HEK293 (cell line): ENCODE results near the gene GBA2.
A peak's percentile ranks its signal among the peaks of the same experiment; 100 is the strongest.

Source experiments
- CTCF ChIA-PET: fragments of 350-600 bp; formaldehyde crosslinking; extraction: SDS; loops from one replicate; lab custom pipeline; 2021; ENCODE audit warnings: antibody characterized with exemption; lab: Yijun Ruan, JAX
- POLR2A ChIA-PET: fragments of 300-600 bp; formaldehyde crosslinking; extraction: SDS; loops from one replicate; lab custom pipeline; 2020; ENCODE audit warnings: antibody characterized with exemption, inconsistent platforms; lab: Yijun Ruan, JAX
- H3K27ac ChIP-seq: fragments of 200-500 bp; sonication (Bioruptor generic); 2 replicates; pipeline ENCODE4 v1.5.1; 2014; ENCODE audit warnings: low read depth, low read length, control low read depth, inconsistent platforms; ENCODE audit errors: extremely low read depth
- H3K36me3 ChIP-seq, 2 experiments: fragments of 200-500 bp in 1 of 2; sonication (Bioruptor generic) in 1 of 2; 1 replicate in 1 of 2; 2 replicates in 1 of 2; pipeline ENCODE4 v1.5.1; 2014 to 2017; ENCODE audit warnings: inconsistent platforms in 2 of 2, low read length in 2 of 2; ENCODE audit not compliant: control insufficient read depth in 2 of 2, insufficient read depth in 1 of 2
- H3K4me1 ChIP-seq: fragments of 200-500 bp; sonication (Bioruptor generic); 2 replicates; pipeline ENCODE4 v1.5.1; 2014; ENCODE audit warnings: mild to moderate bottlenecking, low read length, inconsistent platforms; ENCODE audit not compliant: control insufficient read depth, insufficient read depth
- H3K4me3 ChIP-seq: 2 replicates; pipeline ENCODE4 v1.5.1; 2011; ENCODE audit warnings: low read depth, mild to moderate bottlenecking, control low read depth, low read length, moderate library complexity
- H3K9me3 ChIP-seq: fragments of 200-500 bp; sonication (Bioruptor generic); 2 replicates; pipeline ENCODE4 v1.5.1; 2014; ENCODE audit warnings: low read depth, low read length, inconsistent platforms; ENCODE audit not compliant: control insufficient read depth, insufficient read depth
- GLI2 ChIP-seq: fragments of 450-650 bp; formaldehyde crosslinking; IDR thresholded peaks from 2 replicates; pipeline ENCODE4; 2017; ENCODE audit warnings: missing biosample characterization, missing genetic modification characterization, low read depth, borderline replicate concordance
- KLF10 ChIP-seq: fragments of 450-650 bp; IDR thresholded peaks from 2 replicates; pipeline ENCODE4 v1.5.1; 2018; ENCODE audit warnings: missing biosample characterization, mild to moderate bottlenecking, missing genetic modification characterization
- KLF9 ChIP-seq: fragments of 450-650 bp; formaldehyde crosslinking; IDR thresholded peaks from 2 replicates; pipeline ENCODE4 v1.5.1; 2016; ENCODE audit warnings: missing biosample characterization, missing genetic modification characterization, low read depth
- PATZ1 ChIP-seq: fragments of 450-650 bp; formaldehyde crosslinking; IDR thresholded peaks from 2 replicates; pipeline ENCODE4 v1.5.1; 2016; ENCODE audit warnings: missing biosample characterization, missing genetic modification characterization
- SP3 ChIP-seq: fragments of 450-650 bp; formaldehyde crosslinking; IDR thresholded peaks from 2 replicates; pipeline ENCODE4 v1.5.1; 2016; ENCODE audit warnings: missing biosample characterization, missing genetic modification characterization
- TCF7L2 ChIP-seq: IDR thresholded peaks from 2 replicates; pipeline ENCODE4 v1.6.1; 2011; ENCODE audit warnings: low read depth, mild to moderate bottlenecking, inconsistent platforms, low read length, moderate library complexity, borderline replicate concordance
- ZBTB21 ChIP-seq: fragments of 450-650 bp; formaldehyde crosslinking; IDR thresholded peaks from 2 replicates; pipeline ENCODE4 v1.5.1; 2017; ENCODE audit warnings: missing biosample characterization, missing genetic modification characterization
- ZBTB26 ChIP-seq: fragments of 450-650 bp; formaldehyde crosslinking; optimal IDR thresholded peaks from 2 replicates; pipeline ENCODE3; 2016; ENCODE audit warnings: missing biosample characterization, mild to moderate bottlenecking, missing genetic modification characterization
- ZBTB48 ChIP-seq: fragments of 450-650 bp; formaldehyde crosslinking; IDR thresholded peaks from 2 replicates; pipeline ENCODE4 v1.5.1; 2016; ENCODE audit warnings: missing biosample characterization, missing genetic modification characterization
- ZEB2 ChIP-seq: fragments of 450-650 bp; formaldehyde crosslinking; IDR thresholded peaks from 2 replicates; pipeline ENCODE4 v1.5.1; 2016; ENCODE audit warnings: missing biosample characterization, missing genetic modification characterization
- ZFP69B ChIP-seq: fragments of 450-650 bp; formaldehyde crosslinking; IDR thresholded peaks from 2 replicates; pipeline ENCODE4 v1.5.1; 2016; ENCODE audit warnings: missing biosample characterization, missing genetic modification characterization
- ZNF146 ChIP-seq: fragments of 450-650 bp; formaldehyde crosslinking; IDR thresholded peaks from 2 replicates; pipeline ENCODE4 v1.5.1; 2016; ENCODE audit warnings: missing biosample characterization, missing genetic modification characterization
- ZNF169 ChIP-seq: fragments of 450-650 bp; formaldehyde crosslinking; IDR thresholded peaks from 2 replicates; pipeline ENCODE4 v1.5.1; 2016; ENCODE audit warnings: missing biosample characterization, missing genetic modification characterization
- ZNF2 ChIP-seq: fragments of 450-650 bp; formaldehyde crosslinking; IDR thresholded peaks from 2 replicates; pipeline ENCODE4 v1.5.1; 2016; ENCODE audit warnings: missing biosample characterization, missing genetic modification characterization
- ZNF223 ChIP-seq: fragments of 450-650 bp; formaldehyde crosslinking; IDR thresholded peaks from 2 replicates; pipeline ENCODE4 v1.5.1; 2016; ENCODE audit warnings: missing biosample characterization, missing genetic modification characterization
- ZNF398 ChIP-seq: fragments of 450-650 bp; formaldehyde crosslinking; IDR thresholded peaks from 2 replicates; pipeline ENCODE4 v1.5.1; 2017; ENCODE audit warnings: missing biosample characterization, missing genetic modification characterization
- ZNF555 ChIP-seq: fragments of 450-650 bp; formaldehyde crosslinking; conservative IDR thresholded peaks from 2 replicates; pipeline ENCODE4 v1.5.1; 2017; ENCODE audit warnings: missing biosample characterization, mild to moderate bottlenecking, missing genetic modification characterization, inconsistent platforms
- ZNF560 ChIP-seq: fragments of 450-650 bp; formaldehyde crosslinking; IDR thresholded peaks from 2 replicates; pipeline ENCODE4 v1.5.1; 2017; ENCODE audit warnings: missing biosample characterization, missing genetic modification characterization, borderline replicate concordance
- ZNF677 ChIP-seq: fragments of 450-650 bp; IDR thresholded peaks from 2 replicates; pipeline ENCODE4 v1.5.0; 2018; ENCODE audit warnings: missing biosample characterization, mild to moderate bottlenecking, missing genetic modification characterization, moderate library complexity
- ZNF843 ChIP-seq: fragments of 450-650 bp; formaldehyde crosslinking; IDR thresholded peaks from 2 replicates; pipeline ENCODE4 v1.5.1; 2016; ENCODE audit warnings: missing biosample characterization, missing genetic modification characterization
- ZXDB ChIP-seq: fragments of 450-650 bp; formaldehyde crosslinking; IDR thresholded peaks from 2 replicates; pipeline ENCODE4 v1.5.1; 2016; ENCODE audit warnings: missing biosample characterization, missing genetic modification characterization
- TF ChIP-seq, protein P1 (sequence below): fragments of 450-650 bp; formaldehyde crosslinking; IDR thresholded peaks from 2 replicates; pipeline ENCODE4 v1.5.1; 2016; ENCODE audit warnings: missing biosample characterization, missing genetic modification characterization
- TF ChIP-seq, protein P2 (sequence below): fragments of 450-650 bp; formaldehyde crosslinking; IDR thresholded peaks from 2 replicates; pipeline ENCODE4 v1.5.1; 2016; ENCODE audit warnings: missing biosample characterization, missing genetic modification characterization

GBA2 gene

GRCh38 chr9:35757226-35757891 is 8.3 kb upstream of the GBA2 start (continued):
- TF ChIP-seq ZBTB48 (tag by site-specific recombination) (peak; percentile 85), ZNF169 (tag by site-specific recombination) (no peak), ZNF560 (tag by site-specific recombination) (no peak), ZBTB21 (tag by site-specific recombination) (0 out of 2 replicates have a peak, but pooled peaks have one; percentile 25)

GRCh38 chr9:35756275-35757225 is 7.5 kb upstream of the GBA2 start:
- Histone ChIP-seq H3K27ac (peak overlapping the region; percentile 94), H3K36me3 (peaks cover 0 to 48% of the 10 kb centered on the region in 2 experiments; a peak in 1 of 3 replicates)
- POLR2A ChIA-PET = interaction anchor here (0.6 to 2.6 kb wide), 16 partner anchors 9 to 411 kb away, joined by 3 to 21 read pairs (median 3); partner anchors contain the start of genes CREB3, GBA2, HINT2 and RGP1
- TF ChIP-seq ZBTB26 (peak; percentile 82), ZNF398 (tag by site-specific recombination) (no peak; the same call in 1 of the 2 replicates), ZNF223 (tag by site-specific recombination) (peak; percentile 99), SP3 (tag by site-specific recombination) (0 out of 2 replicates have a peak, but pooled peaks have one; percentile 24), ZFP69B (no peak; the same call in 1 of the 2 replicates), ZXDB (tag by site-specific recombination) (peak; percentile 21; the same call in 1 of the 2 replicates), KLF10 (tag by site-specific recombination) (peak; percentile 54; the same call in 1 of the 2 replicates), ZNF146 (0 out of 2 replicates have a peak, but pooled peaks have one; percentile 3), PATZ1 (tag by site-specific recombination) (peak; percentile 87), ZNF677 (tag by site-specific recombination) (no peak), ZEB2 (tag by site-specific recombination) (peak; percentile 38; the same call in 1 of the 2 replicates), ZNF2 (tag by site-specific recombination) (peak; percentile 58), KLF9 (tag by site-specific recombination) (peak; percentile 55; the same call in 1 of the 2 replicates), ZNF843 (tag by site-specific recombination) (0 out of 2 replicates have a peak, but pooled peaks have one; percentile 12), GLI2 (tag by site-specific recombination) (no peak), TCF7L2 (no peak), ZNF555 (tag by site-specific recombination) (no peak)
- TF ChIP-seq, protein P1, sequence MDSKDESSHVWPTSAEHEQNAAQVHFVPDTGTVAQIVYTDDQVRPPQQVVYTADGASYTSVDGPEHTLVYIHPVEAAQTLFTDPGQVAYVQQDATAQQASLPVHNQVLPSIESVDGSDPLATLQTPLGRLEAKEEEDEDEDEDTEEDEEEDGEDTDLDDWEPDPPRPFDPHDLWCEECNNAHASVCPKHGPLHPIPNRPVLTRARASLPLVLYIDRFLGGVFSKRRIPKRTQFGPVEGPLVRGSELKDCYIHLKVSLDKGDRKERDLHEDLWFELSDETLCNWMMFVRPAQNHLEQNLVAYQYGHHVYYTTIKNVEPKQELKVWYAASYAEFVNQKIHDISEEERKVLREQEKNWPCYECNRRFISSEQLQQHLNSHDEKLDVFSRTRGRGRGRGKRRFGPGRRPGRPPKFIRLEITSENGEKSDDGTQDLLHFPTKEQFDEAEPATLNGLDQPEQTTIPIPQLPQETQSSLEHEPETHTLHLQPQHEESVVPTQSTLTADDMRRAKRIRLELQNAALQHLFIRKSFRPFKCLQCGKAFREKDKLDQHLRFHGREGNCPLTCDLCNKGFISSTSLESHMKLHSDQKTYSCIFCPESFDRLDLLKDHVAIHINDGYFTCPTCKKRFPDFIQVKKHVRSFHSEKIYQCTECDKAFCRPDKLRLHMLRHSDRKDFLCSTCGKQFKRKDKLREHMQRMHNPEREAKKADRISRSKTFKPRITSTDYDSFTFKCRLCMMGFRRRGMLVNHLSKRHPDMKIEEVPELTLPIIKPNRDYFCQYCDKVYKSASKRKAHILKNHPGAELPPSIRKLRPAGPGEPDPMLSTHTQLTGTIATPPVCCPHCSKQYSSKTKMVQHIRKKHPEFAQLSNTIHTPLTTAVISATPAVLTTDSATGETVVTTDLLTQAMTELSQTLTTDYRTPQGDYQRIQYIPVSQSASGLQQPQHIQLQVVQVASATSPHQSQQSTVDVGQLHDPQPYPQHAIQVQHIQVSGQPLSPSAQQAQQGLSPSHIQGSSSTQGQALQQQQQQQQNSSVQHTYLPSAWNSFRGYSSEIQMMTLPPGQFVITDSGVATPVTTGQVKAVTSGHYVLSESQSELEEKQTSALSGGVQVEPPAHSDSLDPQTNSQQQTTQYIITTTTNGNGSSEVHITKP = peak; percentile 13; the same call in 1 of the 2 replicates
- TF ChIP-seq, protein P2, sequence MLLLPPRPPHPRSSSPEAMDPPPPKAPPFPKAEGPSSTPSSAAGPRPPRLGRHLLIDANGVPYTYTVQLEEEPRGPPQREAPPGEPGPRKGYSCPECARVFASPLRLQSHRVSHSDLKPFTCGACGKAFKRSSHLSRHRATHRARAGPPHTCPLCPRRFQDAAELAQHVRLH (tag by site-specific recombination) = peak; percentile 38; the same call in 1 of the 2 replicates

More at GRCh38 chr9:35756275-35757225, 7.5 kb upstream of the GBA2 start:
- H3K4me3 ChIP-seq = peak overlapping the region; percentile 71
- CTCF ChIA-PET = interaction anchor here (0.6 to 3.9 kb wide), 19 partner anchors 8 to 687 kb away, joined by 3 to 20 read pairs (median 4); partner anchors contain the start of genes CREB3, GBA2, RGP1 and TLN1
- H3K4me1 ChIP-seq = peaks cover 10% of the 10 kb centered on the region
- no peaks in the 10 kb centered on the region for H3K9me3 ChIP-seq
